OCI-LY1 (cell line): Measurements from ENCODE around the gene LBH.

Source experiments
- CTCF ChIP-seq: fragments of 200-600 bp; sonication (generic), shearing (Covaris generic); IDR thresholded peaks from 2 replicates; pipeline ENCODE4 v1.5.1; 2017; ENCODE audit warnings: mild to moderate bottlenecking, antibody characterized with exemption, low read length, moderate library complexity, mixed read lengths
- EZH2 ChIP-seq: fragments of 200-600 bp; sonication (generic), shearing (Covaris generic); IDR thresholded peaks from 2 replicates; pipeline ENCODE4 v1.8.0; 2017; ENCODE audit warnings: borderline replicate concordance, mixed run types, mild to moderate bottlenecking, antibody characterized with exemption, low read length, moderate library complexity, mixed read lengths

- no peak for TF ChIP-seq CTCF
- no peak for TF ChIP-seq EZH2
Measured at GRCh38 chr2:30293303-30293921, 62.1 kb downstream of the LBH start.
